Esophagus muscularis mucosa (tissue), 4 donors: ENCODE measurements around the gene PITX1. TPM values are rescaled to one million over a fixed set of nuclear protein-coding genes. Genes with fewer than 3 reads are reported as not detected.

ENCODE experiments used
- DNase-seq: peaks from one replicate; pipeline ENCODE4 v3.0.0-alpha.2; 2017; ENCODE audit errors: extremely low spot score
- H3K27ac ChIP-seq, 4 donors: fragments of 200-600 bp; sonication (generic); replicated peaks in 1 of 4; 1 replicate in 3 of 4; 2 replicates in 1 of 4; pipeline ENCODE4 v1.5.1; 2016 to 2019; ENCODE audit warnings: mild to moderate bottlenecking in 1 of 4
- H3K27me3 ChIP-seq, 4 donors: fragments of 200-600 bp; sonication (generic); one replicate each; pipeline versions ENCODE4 v1.5.1 to v1.6.0; 2016 to 2019
- H3K36me3 ChIP-seq, 4 donors: fragments of 200-600 bp; sonication (generic); one replicate each; pipeline ENCODE4 v1.5.1; 2016 to 2019
- H3K4me1 ChIP-seq, 4 donors: fragments of 200-600 bp; sonication (generic); one replicate each; pipeline ENCODE4 v1.5.1; 2016 to 2019
- H3K4me3 ChIP-seq, 4 donors: fragments of 200-600 bp; sonication (generic); 1 replicate in 2 of 4; 2 replicates in 2 of 4; pipeline ENCODE4 v1.5.1; 2016 to 2019; ENCODE audit warnings: mild to moderate bottlenecking in 4 of 4, moderate library complexity in 1 of 4
- H3K9me3 ChIP-seq, 4 donors: fragments of 200-600 bp; sonication (generic); 1 replicate in 3 of 4; 2 replicates in 1 of 4; pipeline ENCODE4 v1.5.1; 2016 to 2019
- CTCF ChIP-seq, 3 experiments: fragments of 200-600 bp in 2 of 3; fragments of 450-650 bp in 1 of 3; sonication (generic) in 2 of 3; IDR thresholded peaks; one replicate each; pipeline ENCODE4 v1.5.1; 2017 to 2019; ENCODE audit warnings: antibody characterized with exemption in 3 of 3, mild to moderate bottlenecking in 2 of 3, moderate library complexity in 1 of 3
- EP300 ChIP-seq: sonication (generic); formaldehyde crosslinking; IDR thresholded peaks from one replicate; pipeline ENCODE4 v1.6.1; 2017; ENCODE audit warnings: antibody characterized with exemption
- POLR2A ChIP-seq: fragments of 450-650 bp; IDR thresholded peaks from one replicate; pipeline ENCODE4 v1.6.1; 2017; ENCODE audit warnings: antibody characterized with exemption, moderate library complexity, mild to moderate bottlenecking, low read depth
- POLR2AphosphoS5 ChIP-seq, 2 donors: sonication (generic); formaldehyde crosslinking; IDR thresholded peaks; one replicate each; pipeline ENCODE4 v1.6.1; 2017; ENCODE audit warnings: antibody characterized with exemption in 2 of 2
- WGBS: methylation state at CpG from one replicate; pipeline ENCODE4 v1.1.5; 2018; 5-methylcytosine and 5-hydroxymethylcytosine counted together
- intact Hi-C: fragments of 100-400 bp; cut with DNase I; formaldehyde crosslinking; loops from one replicate; pipeline ENCODE4 v1.15.1; 2023
- total RNA-seq, 4 donors: library from RNA; depleted of rRNA; stranded (reverse); fragments of >200 nt; gene quantifications; one replicate each; pipeline versions ENCODE4 v1.1.0 to v1.2.1, GENCODE V29; 2016

The PITX1 gene
- total RNA-seq, 4 donors from 2014 or later: 3.7 to 8.7 (median 6.2) TPM

GRCh38 chr5:135067587-135067986, 33.6 kb upstream of the PITX1 start:
- intact Hi-C loops: no loop called here
- Histone ChIP-seq H3K4me1 (no peaks in the 10 kb centered on the region), H3K9me3 (no peaks in the 10 kb centered on the region), H3K27me3 (no peaks in the 10 kb centered on the region), H3K4me3 (no peak overlapping the region), H3K27ac (no peak overlapping the region), H3K36me3 (no peaks in the 10 kb centered on the region)
- no peak for DNase-seq
- TF ChIP-seq CTCF (IDR thresholded peaks at IDR 0.05) (no peak), POLR2AphosphoS5 (IDR thresholded peaks at IDR 0.05) (no peak), POLR2A (no peak), EP300 (no peak)
- WGBS: 73% methylated on average over 8 of the region's 9 CpGs

GRCh38 chr5:135066781-135067180, 32.8 kb upstream of the PITX1 start:
- H3K27ac ChIP-seq: no peak overlapping the region
- no peak for DNase-seq
- TF ChIP-seq POLR2A: no peak
- no peak for TF ChIP-seq CTCF (IDR thresholded peaks at IDR 0.05)
- TF ChIP-seq POLR2AphosphoS5 (IDR thresholded peaks at IDR 0.05): no peak
- TF ChIP-seq EP300: no peak
- no peaks in the 10 kb centered on the region for H3K36me3 ChIP-seq
- H3K27me3 ChIP-seq: no peaks in the 10 kb centered on the region
- H3K4me3 ChIP-seq: no peak overlapping the region
- whole genome bisulfite sequencing: 88% methylated on average over 5 of the region's 5 CpGs
- intact Hi-C loops: no loop called here
- no peaks in the 10 kb centered on the region for H3K4me1 ChIP-seq
- H3K9me3 ChIP-seq: no peaks in the 10 kb centered on the region

GRCh38 chr5:135065306-135066265, 31.6 kb upstream of the PITX1 start:
- H3K4me1 ChIP-seq: no peaks in the 10 kb centered on the region
- H3K27me3 ChIP-seq: no peaks in the 10 kb centered on the region
- intact Hi-C loops: no loop called here
- WGBS: 86% methylated on average over 13 of the region's 16 CpGs
- no peak overlapping the region for H3K4me3 ChIP-seq
- DNase-seq: no peak
- H3K27ac ChIP-seq: no peak overlapping the region
- TF ChIP-seq POLR2AphosphoS5 (IDR thresholded peaks at IDR 0.05): no peak
- TF ChIP-seq POLR2A: no peak
- TF ChIP-seq CTCF (IDR thresholded peaks at IDR 0.05): no peak
- no peaks in the 10 kb centered on the region for H3K36me3 ChIP-seq
- no peaks in the 10 kb centered on the region for H3K9me3 ChIP-seq

GRCh38 chr5:135064235-135064570, 30.2 kb upstream of the PITX1 start:
- Histone ChIP-seq H3K36me3 (no peaks in the 10 kb centered on the region), H3K9me3 (no peaks in the 10 kb centered on the region), H3K4me1 (no peaks in the 10 kb centered on the region), H3K27me3 (no peaks in the 10 kb centered on the region), H3K27ac (no peak overlapping the region), H3K4me3 (no peak overlapping the region)
- WGBS: 100% methylated on average over 2 of the region's 4 CpGs
- TF ChIP-seq CTCF (IDR thresholded peaks at IDR 0.05) (no peak), EP300 (no peak), POLR2A (no peak), POLR2AphosphoS5 (IDR thresholded peaks at IDR 0.05) (no peak)
- intact Hi-C loops: no loop called here
- no peak for DNase-seq
